ENCODE measurements around the gene RNF212B.

- TF ChIP-seq, protein P1, sequence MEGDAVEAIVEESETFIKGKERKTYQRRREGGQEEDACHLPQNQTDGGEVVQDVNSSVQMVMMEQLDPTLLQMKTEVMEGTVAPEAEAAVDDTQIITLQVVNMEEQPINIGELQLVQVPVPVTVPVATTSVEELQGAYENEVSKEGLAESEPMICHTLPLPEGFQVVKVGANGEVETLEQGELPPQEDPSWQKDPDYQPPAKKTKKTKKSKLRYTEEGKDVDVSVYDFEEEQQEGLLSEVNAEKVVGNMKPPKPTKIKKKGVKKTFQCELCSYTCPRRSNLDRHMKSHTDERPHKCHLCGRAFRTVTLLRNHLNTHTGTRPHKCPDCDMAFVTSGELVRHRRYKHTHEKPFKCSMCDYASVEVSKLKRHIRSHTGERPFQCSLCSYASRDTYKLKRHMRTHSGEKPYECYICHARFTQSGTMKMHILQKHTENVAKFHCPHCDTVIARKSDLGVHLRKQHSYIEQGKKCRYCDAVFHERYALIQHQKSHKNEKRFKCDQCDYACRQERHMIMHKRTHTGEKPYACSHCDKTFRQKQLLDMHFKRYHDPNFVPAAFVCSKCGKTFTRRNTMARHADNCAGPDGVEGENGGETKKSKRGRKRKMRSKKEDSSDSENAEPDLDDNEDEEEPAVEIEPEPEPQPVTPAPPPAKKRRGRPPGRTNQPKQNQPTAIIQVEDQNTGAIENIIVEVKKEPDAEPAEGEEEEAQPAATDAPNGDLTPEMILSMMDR (IDR thresholded peaks at IDR 0.05; ENCODE audit: extremely low read depth in 1 of 2, insufficient read depth in 1 of 2, low read depth in 1 of 2, low read length in 2 of 2): no peak
- TF ChIP-seq POLR2AphosphoS5 (IDR thresholded peaks at IDR 0.05; ENCODE audit: insufficient read depth, low read depth, low read length): no peak
- TF ChIP-seq POLR2A (IDR thresholded peaks at IDR 0.05; ENCODE audit: low read depth, low read length): no peak
- TF ChIP-seq EZH2 (IDR thresholded peaks at IDR 0.05; ENCODE audit: borderline replicate concordance, low read depth, low read length, severe bottlenecking): no peak
- no peak for TF ChIP-seq FOS (IDR thresholded peaks at IDR 0.05; ENCODE audit: borderline replicate concordance, insufficient read depth, low read length)
- TF ChIP-seq MYC (IDR thresholded peaks at IDR 0.05; ENCODE audit: low read depth, low read length): no peak
- no peak for TF ChIP-seq GATA2 (IDR thresholded peaks at IDR 0.05; ENCODE audit: insufficient read depth, insufficient read length, low read depth, low read length)
- no peak for TF ChIP-seq MAX (IDR thresholded peaks at IDR 0.05; ENCODE audit: insufficient read depth, insufficient read length)
- no peak for TF ChIP-seq JUN (IDR thresholded peaks at IDR 0.05; ENCODE audit: borderline replicate concordance, insufficient read depth, insufficient read length, low read depth)
Observed at GRCh38 chr14:23284654-23285529, 47.2 kb downstream of the RNF212B start.

Measured in endothelial cell of umbilical vein (primary cell).